ENCODE results near the gene SLC25A43. TPM values are rescaled to one million over a fixed set of nuclear protein-coding genes. Genes with fewer than 3 reads are reported as not detected.

SLC25A43 gene
- total and polyA plus RNA-seq, 9 of the 15 experiments (the other 6 are each of a cell fraction or from before 2014, with no cell fraction given): 1.3 to 8.4 (median 4.0) TPM

DNA sequence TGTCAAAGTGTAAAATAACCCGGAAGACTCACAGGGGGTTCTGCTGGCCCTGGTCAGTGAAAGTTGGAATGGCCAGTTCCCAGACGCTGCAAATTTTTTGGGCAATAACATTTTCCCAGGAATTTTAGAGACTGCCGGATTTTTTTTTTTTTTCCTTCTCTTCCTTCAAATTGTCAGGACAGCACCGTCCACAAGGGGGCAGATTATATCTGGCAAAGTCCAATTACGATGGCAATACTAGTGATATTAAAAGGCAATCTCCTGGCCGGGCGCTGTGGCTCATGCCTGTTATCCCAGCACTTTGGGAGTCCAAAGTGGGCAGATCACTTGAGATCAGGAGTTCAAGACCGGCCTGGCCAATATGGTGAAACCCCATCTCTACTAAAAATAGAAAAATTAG, 89.6 kb downstream of the SLC25A43 start (continued):
- TF ChIP-seq PRDM10 (IDR thresholded peaks at IDR 0.05; ENCODE audit: partially characterized antibody) (no peak), ZNF764 (CRISPR knock-in tag; IDR thresholded peaks at IDR 0.05; ENCODE audit: low read depth) (no peak), RAD21 (CRISPR knock-in tag; conservative IDR thresholded peaks at IDR 0.05 in 1 of 2, IDR thresholded peaks at IDR 0.05 in 1 of 2) (peak in 1 of 2 experiments; percentile 29; a peak in 2 of 4 replicates), ARID3A (IDR thresholded peaks at IDR 0.05; ENCODE audit: borderline replicate concordance, low read depth, low read length) (peak; percentile 58; the same call in 1 of the 2 replicates), IRF1 (CRISPR knock-in tag; IDR thresholded peaks at IDR 0.05; ENCODE audit: borderline replicate concordance) (no peak), ZNF174 (CRISPR knock-in tag; IDR thresholded peaks at IDR 0.05) (no peak), RBM34 (IDR thresholded peaks at IDR 0.05; ENCODE audit: borderline replicate concordance, insufficient read depth, low read length) (no peak), ZNF239 (CRISPR knock-in tag; IDR thresholded peaks at IDR 0.05) (no peak), YY1 (IDR thresholded peaks at IDR 0.05; ENCODE audit: borderline replicate concordance in 1 of 3, control insufficient read depth in 1 of 3, extremely low read depth in 1 of 3, insufficient read depth in 3 of 3, insufficient read length in 1 of 3, insufficient replicate concordance in 2 of 3, low read depth in 1 of 3, low read length in 2 of 3) (no peak), MEF2A (IDR thresholded peaks at IDR 0.05; ENCODE audit: control insufficient read depth, low read depth, low read length) (no peak), ARHGAP35 (IDR thresholded peaks at IDR 0.05; ENCODE audit: partially characterized antibody) (no peak)
- TF ChIP-seq, protein P1, sequence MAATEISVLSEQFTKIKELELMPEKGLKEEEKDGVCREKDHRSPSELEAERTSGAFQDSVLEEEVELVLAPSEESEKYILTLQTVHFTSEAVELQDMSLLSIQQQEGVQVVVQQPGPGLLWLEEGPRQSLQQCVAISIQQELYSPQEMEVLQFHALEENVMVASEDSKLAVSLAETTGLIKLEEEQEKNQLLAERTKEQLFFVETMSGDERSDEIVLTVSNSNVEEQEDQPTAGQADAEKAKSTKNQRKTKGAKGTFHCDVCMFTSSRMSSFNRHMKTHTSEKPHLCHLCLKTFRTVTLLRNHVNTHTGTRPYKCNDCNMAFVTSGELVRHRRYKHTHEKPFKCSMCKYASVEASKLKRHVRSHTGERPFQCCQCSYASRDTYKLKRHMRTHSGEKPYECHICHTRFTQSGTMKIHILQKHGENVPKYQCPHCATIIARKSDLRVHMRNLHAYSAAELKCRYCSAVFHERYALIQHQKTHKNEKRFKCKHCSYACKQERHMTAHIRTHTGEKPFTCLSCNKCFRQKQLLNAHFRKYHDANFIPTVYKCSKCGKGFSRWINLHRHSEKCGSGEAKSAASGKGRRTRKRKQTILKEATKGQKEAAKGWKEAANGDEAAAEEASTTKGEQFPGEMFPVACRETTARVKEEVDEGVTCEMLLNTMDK (IDR thresholded peaks at IDR 0.05; ENCODE audit: borderline replicate concordance, insufficient read depth, low read depth, low read length, poor library complexity, severe bottlenecking): peak; percentile 39
